NCI-H446 treated with DMSO at 0.1 percent for 48 hours (cell line): ENCODE results near the gene TRPM6.

ENCODE experiments used
- DNase-seq: peaks from one replicate; lab custom pipeline; 2025; lab: John Stamatoyannopoulos, UW

Gene TRPM6

DNA sequence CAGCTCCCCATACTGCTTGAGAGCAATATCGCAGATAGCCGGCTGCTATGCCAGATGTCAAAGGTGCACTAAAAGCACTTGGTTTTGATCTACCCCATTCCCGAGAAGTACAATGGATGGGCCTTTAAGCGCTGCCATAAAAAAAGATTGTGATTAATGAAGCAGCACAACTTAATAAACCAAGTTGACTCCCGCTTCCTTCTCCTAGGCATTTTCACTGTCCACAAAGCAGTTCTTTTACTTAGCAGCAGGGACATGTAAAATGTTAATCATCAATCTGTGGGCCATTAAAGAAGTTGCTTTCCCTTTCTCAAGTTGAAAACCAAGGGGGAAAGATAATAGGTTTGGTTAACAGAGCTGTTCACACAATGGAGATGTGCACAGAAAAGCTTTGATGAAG lies 176.4 kb downstream of the TRPM6 start:
- no peak for DNase-seq

DNA sequence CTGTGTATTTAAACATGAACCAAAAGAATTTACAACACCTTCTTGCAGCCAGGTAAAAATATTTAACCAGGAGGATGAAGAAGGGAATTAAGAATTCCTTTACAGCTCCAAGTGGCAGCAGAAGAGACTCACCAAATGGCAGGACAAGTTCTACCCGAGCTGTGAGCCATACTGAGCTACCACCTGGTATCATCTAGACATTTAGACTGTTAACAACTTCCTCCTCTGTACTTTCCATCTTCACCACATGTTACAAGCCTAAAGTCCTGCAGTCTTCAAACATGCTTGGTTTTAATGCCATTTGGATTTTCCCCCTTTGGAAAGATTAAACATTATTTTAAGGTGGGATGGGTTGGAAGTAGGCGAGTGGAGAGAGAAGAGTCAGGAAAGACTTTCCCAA lies 190.2 kb downstream of the TRPM6 start:
- DNase-seq, result no peak

DNA sequence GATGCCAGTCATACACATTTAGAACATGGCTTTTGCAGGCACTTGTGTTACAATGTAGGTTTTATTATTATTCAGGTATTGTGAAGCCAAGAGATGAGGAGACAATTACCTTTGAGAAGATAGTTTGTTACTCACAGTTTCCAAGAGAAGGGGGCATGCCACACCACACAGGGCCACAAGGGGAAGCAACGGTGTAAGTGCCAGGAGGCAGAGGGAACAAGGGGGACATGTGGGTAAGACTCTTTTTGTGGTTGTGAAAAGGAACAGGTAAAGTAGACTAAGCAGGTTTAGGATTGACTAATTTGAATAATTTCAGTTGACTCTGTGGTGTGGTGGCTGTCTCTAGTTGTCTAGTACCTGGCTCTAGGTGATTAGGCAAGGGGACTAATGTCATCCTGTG lies 191.2 kb downstream of the TRPM6 start:
- DNase-seq, result no peak

DNA sequence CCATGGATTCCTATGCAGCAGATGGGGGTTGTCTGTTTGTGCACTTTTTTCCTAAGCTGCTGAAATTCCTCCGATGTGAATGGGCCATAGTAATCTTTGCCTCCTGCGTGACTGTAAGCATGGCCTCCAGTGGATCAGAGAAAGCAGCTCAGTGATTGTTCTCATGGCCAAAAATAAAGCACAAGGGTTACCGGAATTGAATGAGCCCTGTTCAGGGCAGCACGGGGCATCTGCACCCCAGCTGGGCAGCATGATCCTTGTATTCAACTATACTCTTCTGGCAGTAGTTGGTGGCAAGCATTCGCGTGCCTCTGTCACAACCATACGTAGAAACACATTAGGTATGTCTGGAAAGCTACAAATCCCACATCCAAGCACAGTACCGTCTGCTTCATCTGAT lies 196.7 kb downstream of the TRPM6 start:
- DNase-seq, result no peak

DNA sequence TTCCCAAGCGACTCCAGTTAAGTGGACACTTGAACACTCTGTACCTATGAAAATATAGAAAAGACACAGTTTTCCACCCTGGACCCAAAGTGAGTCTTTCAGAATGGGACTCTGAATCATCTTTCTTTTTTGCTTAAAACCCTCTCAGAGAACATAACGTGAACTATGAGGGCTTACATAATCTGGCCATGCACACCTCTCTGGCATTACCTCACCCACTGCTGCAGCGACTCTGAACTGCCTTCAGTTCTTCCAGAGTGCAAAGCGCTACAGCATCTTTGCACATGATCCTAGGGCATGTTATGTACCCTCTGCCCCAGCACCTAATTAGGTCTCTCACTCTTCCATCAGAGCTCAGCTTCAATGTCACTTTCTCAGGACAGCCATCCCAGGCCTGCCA lies 204.4 kb downstream of the TRPM6 start:
- no peak for DNase-seq

DNA sequence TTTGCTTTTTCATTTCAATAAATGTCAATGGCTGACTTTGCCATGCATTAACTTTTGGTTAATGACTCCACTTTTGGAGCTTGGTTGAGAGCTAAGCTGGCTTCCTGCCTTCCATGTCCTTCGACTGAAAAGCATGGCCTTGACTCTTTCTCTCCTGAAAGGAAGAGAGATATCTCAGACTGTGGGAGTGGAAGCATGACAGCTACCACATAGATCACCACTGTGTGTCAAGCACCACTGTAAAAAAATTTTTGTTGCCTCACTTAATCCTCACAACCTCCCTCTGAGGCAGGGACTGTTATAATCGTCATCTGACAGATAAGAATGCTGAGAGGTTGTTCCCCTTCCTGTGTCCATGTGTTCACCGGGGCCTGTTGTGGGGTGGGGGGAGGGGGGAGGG lies 205.8 kb downstream of the TRPM6 start:
- DNase-seq, result no peak

DNA sequence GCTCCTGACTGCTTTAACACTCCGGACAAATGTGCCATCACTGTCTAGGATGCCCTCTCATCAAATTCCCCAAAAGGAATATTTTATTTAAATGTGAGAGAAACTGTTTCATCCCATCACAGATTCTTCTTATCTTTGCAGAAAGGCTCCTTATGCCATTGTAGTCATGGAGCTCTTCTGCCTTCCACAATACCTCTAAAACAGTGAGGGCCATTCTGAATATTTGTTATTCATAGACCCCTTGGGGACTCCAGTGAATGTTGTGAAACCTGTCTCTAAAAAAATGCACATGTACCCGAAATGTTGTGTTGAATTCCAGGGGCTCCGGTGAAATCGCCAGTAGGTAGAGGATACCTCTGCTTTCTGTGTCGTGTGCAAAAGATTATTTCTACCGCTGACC lies 213.6 kb downstream of the TRPM6 start:
- DNase-seq, result no peak
